ENCODE results near the gene BICD2.

Gene BICD2

GRCh38 chr9:92729735-92730155, 34.9 kb downstream of the BICD2 start:
- H3K27ac ChIP-seq = no peak overlapping the region
- TF ChIP-seq CTCF (IDR thresholded peaks at IDR 0.05) (no peak), ZFX (IDR thresholded peaks at IDR 0.05; ENCODE audit: borderline replicate concordance) (no peak)

- H3K27ac ChIP-seq = no peak overlapping the region
- no peak for TF ChIP-seq ZFX (IDR thresholded peaks at IDR 0.05; ENCODE audit: borderline replicate concordance)
- TF ChIP-seq CTCF (IDR thresholded peaks at IDR 0.05) = no peak
Measured at GRCh38 chr9:92728831-92729734, 35.5 kb downstream of the BICD2 start.

- H3K27ac ChIP-seq = no peak overlapping the region
- TF ChIP-seq ZFX (IDR thresholded peaks at IDR 0.05; ENCODE audit: borderline replicate concordance) = no peak
- no peak for TF ChIP-seq CTCF (IDR thresholded peaks at IDR 0.05)
Measured at GRCh38 chr9:92727716-92728700, 36.6 kb downstream of the BICD2 start.

GRCh38 chr9:92726971-92727715, 37.5 kb downstream of the BICD2 start:
- TF ChIP-seq ZFX (IDR thresholded peaks at IDR 0.05; ENCODE audit: borderline replicate concordance) (no peak), CTCF (IDR thresholded peaks at IDR 0.05) (no peak)
- H3K27ac ChIP-seq = no peak overlapping the region

- H3K27ac ChIP-seq = no peak overlapping the region
- TF ChIP-seq ZFX (IDR thresholded peaks at IDR 0.05; ENCODE audit: borderline replicate concordance) (no peak), CTCF (IDR thresholded peaks at IDR 0.05) (no peak)
Measured at GRCh38 chr9:92726348-92726747, 38.3 kb downstream of the BICD2 start.

DNA sequence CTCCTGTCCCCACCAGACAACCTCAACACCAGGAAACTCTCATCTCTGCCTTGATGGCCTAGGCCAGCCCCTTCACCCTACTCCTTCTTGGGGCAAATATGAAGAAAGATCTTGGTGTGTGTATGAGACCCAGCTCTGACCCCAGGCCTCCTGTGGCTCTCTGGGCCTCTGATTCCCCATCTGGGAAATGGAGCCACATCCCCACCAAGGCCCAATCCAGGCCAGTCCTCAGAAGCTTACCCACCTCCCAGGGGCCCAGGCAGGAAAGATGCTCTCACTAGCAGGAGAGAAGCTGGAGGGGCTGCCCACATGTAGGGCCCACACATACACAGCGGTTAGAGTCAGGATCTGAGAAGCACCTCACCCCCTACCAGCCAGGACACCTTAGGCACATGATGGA, 38.9 kb downstream of the BICD2 start:
- TF ChIP-seq ZFX (IDR thresholded peaks at IDR 0.05; ENCODE audit: borderline replicate concordance) (no peak), CTCF (IDR thresholded peaks at IDR 0.05) (no peak)
- no peak overlapping the region for H3K27ac ChIP-seq

All from 22Rv1 (cell line).